Dermis microvascular lymphatic vessel endothelial cell (primary cell): Measurements from ENCODE around the gene PPP1R10. TPM values are rescaled to one million over a fixed set of nuclear protein-coding genes. Genes with fewer than 3 reads are reported as not detected.

Experiments used
- DNase-seq, 2 donors: peaks; one replicate each; pipeline versions ENCODE4 v3.0.0 to v3.0.0-alpha.2; 2010; ENCODE audit warnings: low read depth in 2 of 2
- total RNA-seq: library from RNA; depleted of rRNA; stranded (reverse); fragments of >200 nt; gene quantifications from 2 replicates; pipeline ENCODE4 v1.2.1, GENCODE V29; 2014

Gene PPP1R10
- total RNA-seq, 1 donor from 2014 or later, result 9.1 TPM

DNA sequence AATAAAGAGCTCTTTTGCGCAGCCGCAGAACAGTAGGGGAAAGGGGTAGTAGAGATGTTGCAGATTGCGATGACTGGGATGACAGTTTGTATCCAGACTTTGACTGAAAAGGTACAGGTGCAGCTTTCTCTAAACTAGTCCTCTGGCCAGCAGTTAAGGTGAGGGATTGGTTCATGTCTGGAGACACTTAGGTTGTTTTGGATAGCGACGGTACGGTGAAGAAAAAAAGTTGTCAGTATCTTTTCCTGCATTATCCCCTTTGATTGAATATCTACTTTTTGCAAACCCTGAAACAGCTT lies 59.4 kb downstream of the PPP1R10 start:
- DNase-seq, result no peak

DNA sequence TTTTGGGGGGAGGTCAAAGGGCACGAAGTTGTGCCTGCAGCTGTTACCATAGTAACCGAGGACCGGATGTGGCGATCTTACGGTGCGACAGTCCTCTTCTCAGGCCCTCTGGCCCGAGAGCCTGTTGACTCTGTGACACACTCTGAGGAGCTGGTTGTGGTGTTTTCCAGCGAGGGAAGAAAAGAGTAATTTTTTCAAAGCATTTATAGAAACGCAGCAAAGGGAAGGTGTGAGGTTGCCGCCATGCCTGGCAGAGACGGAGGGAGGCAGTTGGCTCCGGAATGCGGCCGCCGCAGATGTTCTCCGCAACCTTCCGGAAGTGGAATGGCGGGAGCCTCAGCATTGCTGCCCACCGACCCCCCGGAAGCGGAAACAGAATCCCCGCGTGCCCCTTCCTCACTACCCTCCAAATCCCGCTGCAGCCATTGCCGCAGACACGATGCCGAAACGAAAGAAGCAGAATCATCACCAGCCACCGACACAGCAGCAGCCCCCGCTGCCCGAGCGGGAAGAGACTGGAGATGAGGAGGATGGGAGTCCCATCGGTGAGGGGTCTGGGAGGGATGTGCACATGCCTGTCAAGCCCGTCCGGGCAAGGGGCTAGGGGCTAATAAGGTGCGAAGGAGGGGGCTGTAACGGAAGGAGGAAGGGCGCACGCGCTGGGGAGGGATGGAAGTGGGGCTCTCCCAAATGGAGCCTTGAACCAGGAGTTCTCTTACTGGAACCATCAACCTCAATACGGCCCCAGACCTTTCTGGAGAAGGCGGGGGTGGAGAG lies 59.9 kb downstream of the PPP1R10 start, which contains the start of gene PRR3:
Gene PRR3 (plus strand): TSS at position 390 of the 777 bp plus-strand sequence. CDS start 50 bp downstream, at position 440.
- peak in 1 of 2 donors; percentile 83 for DNase-seq

DNA sequence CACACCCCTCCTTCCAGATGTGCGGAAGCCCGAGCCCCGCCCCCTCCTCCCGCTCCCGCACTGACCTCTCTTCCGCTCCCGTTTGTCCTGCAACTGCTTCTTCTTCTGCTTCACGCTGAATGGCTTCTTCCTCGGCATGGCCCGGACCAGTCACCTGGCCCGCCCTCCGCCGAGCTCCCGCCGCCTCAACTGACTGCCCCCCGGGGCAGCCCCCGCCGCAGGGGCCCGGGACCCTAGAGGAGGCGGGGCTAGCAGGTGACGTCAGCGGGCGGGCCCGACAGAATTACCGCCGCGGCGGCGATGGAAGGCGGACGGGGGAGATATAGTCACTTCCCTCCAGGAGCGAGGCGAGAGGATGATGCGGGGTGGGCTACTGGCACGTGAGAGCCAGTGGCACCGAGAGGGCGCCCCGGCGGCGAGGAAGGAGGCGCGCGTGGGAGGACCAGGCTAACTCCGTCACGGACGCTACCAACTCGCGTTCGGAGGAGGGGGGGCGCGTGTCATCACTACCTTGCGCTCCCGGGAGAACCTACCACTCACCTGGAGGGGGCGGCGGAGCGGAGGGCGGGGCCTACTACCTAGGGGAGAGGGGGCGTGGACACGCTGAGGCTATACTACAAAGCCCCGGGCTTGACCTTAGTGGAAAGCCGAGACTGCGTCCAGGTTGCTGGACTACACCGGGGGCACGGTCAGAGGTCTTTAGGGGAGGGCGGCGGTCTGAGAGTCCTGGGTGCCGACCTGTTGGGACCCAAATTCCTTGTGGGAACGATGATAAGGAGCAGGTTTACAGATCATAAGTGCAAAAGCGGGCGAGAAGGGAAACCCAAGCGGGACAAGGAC lies 60.8 kb downstream of the PPP1R10 start, which contains the start of gene GNL1:
Gene GNL1 (minus strand): TSS at position 424 of the 840 bp plus-strand sequence. CDS start 286 bp downstream, at position 138.
- DNase-seq, result peak; percentile 88 to 93

DNA sequence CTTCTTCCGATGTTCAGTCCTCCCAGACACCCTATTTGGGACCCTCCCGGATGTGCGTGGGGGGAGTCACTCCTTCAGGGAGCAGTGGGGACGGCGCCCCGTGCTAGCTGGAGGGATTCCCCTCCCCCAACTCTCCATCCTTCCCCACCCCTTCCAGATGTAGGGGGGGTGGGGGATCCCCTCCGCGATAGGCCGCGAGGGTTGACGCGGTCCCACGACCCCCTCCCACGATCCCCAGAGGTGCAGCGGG lies 61.3 kb downstream of the PPP1R10 start:
- DNase-seq, result no peak

DNA sequence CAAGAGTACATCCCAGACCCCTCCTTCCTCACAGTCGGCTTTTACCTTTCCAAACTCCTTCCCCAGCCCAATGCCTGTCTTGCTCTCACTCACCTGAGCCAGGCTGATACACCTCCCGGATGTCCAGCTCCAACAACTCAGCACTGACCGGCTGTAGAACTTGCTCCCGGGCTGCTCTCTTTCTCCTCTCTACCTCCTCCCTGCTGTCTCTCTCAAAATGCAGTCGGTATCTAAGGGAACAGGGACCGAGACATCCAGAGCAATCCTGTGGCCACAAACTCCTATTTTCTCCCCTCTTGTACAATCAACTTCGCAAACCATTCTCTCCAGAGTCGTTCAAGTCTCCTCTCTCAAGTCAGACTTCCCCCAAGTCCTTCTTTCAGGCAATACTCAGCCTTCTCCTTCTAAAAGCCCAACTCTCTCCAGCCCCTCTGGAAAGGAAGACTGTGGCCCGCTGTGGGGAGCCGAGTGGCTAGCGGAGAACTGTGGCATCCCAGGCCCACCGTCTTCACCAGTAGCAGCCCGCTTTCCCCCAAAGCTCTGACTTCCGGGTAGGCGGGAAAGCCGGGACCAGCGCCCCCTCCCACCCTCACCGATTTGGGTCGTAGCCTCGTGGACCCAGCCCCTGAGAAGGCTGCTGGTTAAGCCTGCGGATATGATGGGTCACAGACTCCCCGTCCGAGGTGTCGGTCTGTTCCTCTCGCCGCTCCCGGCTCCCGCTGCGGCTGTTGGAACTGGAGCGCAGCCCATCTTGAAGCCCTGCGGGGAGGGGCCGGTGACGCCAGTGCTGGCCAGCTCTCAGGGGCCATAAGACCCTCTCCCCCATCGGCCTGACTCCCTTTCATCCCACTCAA lies 61.9 kb downstream of the PPP1R10 start:
- DNase-seq, result peak in 1 of 2 donors; percentile 50

DNA sequence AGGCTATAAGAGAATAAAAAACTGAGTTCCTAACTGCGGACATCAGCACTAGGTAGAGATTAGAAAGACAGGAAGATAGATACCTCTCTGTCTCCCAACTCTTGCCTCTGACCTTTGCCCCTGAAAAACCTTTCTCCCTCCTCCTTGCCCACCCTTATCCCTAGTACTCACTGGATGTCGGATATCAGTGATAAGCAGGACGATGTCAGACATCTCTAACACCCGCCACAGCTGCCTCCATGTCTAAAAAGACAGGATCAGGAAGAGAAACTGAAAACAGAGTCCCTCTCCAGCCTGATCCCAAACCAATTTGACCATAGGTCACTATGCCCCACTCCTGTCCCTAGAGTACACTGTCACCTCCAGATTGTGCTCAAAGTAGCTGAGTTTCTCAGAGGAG lies 62.6 kb downstream of the PPP1R10 start:
- DNase-seq, result no peak

Other genes starting within 250 kb of the PPP1R10 start
- gene HLA-E, start 127.7 kb downstream of the PPP1R10 start, total RNA-seq, result 465 and 1,088 TPM in 2 replicates
- gene GNL1, start 60.8 kb downstream of the PPP1R10 start, total RNA-seq, result 43.1 and 53.1 TPM in 2 replicates
- gene PRR3, start 59.9 kb downstream of the PPP1R10 start, total RNA-seq, result 2.2 and 2.5 TPM in 2 replicates
- 29.3 and 43.2 TPM in 2 replicates for gene ABCF1, start 45.8 kb downstream of the PPP1R10 start, total RNA-seq
- gene MRPS18B, start 597 bp upstream of the PPP1R10 start, total RNA-seq, result 35.9 and 60.9 TPM in 2 replicates
- gene ATAT1, start 9.6 kb upstream of the PPP1R10 start, total RNA-seq, result 2.7 and 3.4 TPM in 2 replicates
- 1.7 and 3.2 TPM in 2 replicates for gene C6orf136, start 29.9 kb upstream of the PPP1R10 start, total RNA-seq
- gene DHX16, start 55.8 kb upstream of the PPP1R10 start, total RNA-seq, result 30.3 and 36.9 TPM in 2 replicates
- gene PPP1R18, start 69.4 kb upstream of the PPP1R10 start, total RNA-seq, result 25.2 and 37.4 TPM in 2 replicates
- gene NRM, start 73.7 kb upstream of the PPP1R10 start, total RNA-seq, result 1.8 and 2.1 TPM in 2 replicates
- 4.9 and 5.7 TPM in 2 replicates for gene MDC1, start 100.0 kb upstream of the PPP1R10 start, total RNA-seq
- 397 and 399 TPM in 2 replicates for gene TUBB, start 103.1 kb upstream of the PPP1R10 start, total RNA-seq
- 52.5 and 55.2 TPM in 2 replicates for gene FLOT1, start 125.4 kb upstream of the PPP1R10 start, total RNA-seq
- gene IER3, start 127.3 kb upstream of the PPP1R10 start, total RNA-seq, result 46.3 and 86.1 TPM in 2 replicates